Measurements from ENCODE around the gene NKTR. TPM values are rescaled to one million over a fixed set of nuclear protein-coding genes. Genes with fewer than 3 reads are reported as not detected.

The NKTR gene
- total and polyA plus RNA-seq, 9 of the 15 experiments (the other 6 are each of a cell fraction or from before 2014, with no cell fraction given): 19.7 to 123 (median 92.6) TPM

GRCh38 chr3:42658091-42658770 lies 57.7 kb downstream of the NKTR start (continued):
- TF ChIP-seq ADNP (tag; IDR thresholded peaks at IDR 0.05) (no peak), GTF2B (IDR thresholded peaks at IDR 0.05; ENCODE audit: extremely low read depth, insufficient read length) (no peak)

- H3K9me3 ChIP-seq (replicated peaks; ENCODE audit: control insufficient read depth, insufficient read depth, low read depth, low read length): no peaks in the 10 kb centered on the region
- H3K4me3 ChIP-seq: no peak overlapping the region
- 0 out of 4 replicates have a peak overlapping the region, but pooled peaks of 1 of the 2 experiments have one; percentile 6 for H3K9ac ChIP-seq (ENCODE audit: insufficient read depth in 1 of 2, low read depth in 2 of 2, low read length in 2 of 2)
- FAIRE-seq (no peak), ATAC-seq (no peak), DNase-seq (ENCODE audit: extremely low read depth in 1 of 4, low spot score in 3 of 4) (no peak)
- no peaks in the 10 kb centered on the region for H3K9me1 ChIP-seq (ENCODE audit: control insufficient read depth, insufficient read depth, low read length)
- no peak overlapping the region for H2AFZ ChIP-seq (ENCODE audit: low read depth, low read length)
- 72% methylated on average over 16 of the region's 22 CpGs for WGBS (ENCODE audit: insufficient coverage, low coverage, missing lambda C conversion rate)
- intact Hi-C loops (cut with micrococcal nuclease): no loop called here
- H3K27ac ChIP-seq (ENCODE audit: extremely low read depth, low read depth, low read length): no peak overlapping the region
- no peaks in the 10 kb centered on the region for H3K27me3 ChIP-seq (ENCODE audit: control insufficient read depth in 2 of 2, insufficient read depth in 2 of 2, low read length in 2 of 2)
- TF ChIP-seq ZNF518B (CRISPR knock-in tag; IDR thresholded peaks at IDR 0.05) (no peak), CREB3L1 (IDR thresholded peaks at IDR 0.05; ENCODE audit: borderline replicate concordance, low read depth) (no peak), ZNF445 (CRISPR knock-in tag; IDR thresholded peaks at IDR 0.05; ENCODE audit: low read depth) (no peak), HBP1 (CRISPR knock-in tag; IDR thresholded peaks at IDR 0.05) (0 out of 2 replicates have a peak, but pooled peaks have one; percentile 29), MAX (CRISPR knock-in tag; IDR thresholded peaks at IDR 0.05) (0 out of 2 replicates have a peak, but pooled peaks have one; percentile 34), ZNF263 (CRISPR knock-in tag; IDR thresholded peaks at IDR 0.05; ENCODE audit: borderline replicate concordance) (peak; percentile 85)
- H4K20me1 ChIP-seq (replicated peaks; ENCODE audit: control insufficient read depth, insufficient read depth, low read length): peaks cover 6% of the 10 kb centered on the region; the same call in 1 of the 2 replicates
- H3K4me1 ChIP-seq (replicated peaks in 1 of 2; ENCODE audit: control insufficient read depth in 2 of 2, insufficient read depth in 2 of 2, low read length in 2 of 2): peaks cover 3 to 39% of the 10 kb centered on the region in 2 experiments; a peak in 4 of 5 replicates
- POLR2A ChIA-PET: interaction anchor here (0.6 to 1.9 kb wide), 2 partner anchors 11 to 572 kb away, joined by 3 to 4 read pairs; no protein-coding TSS in a partner anchor
- H3K4me2 ChIP-seq (ENCODE audit: insufficient read depth, low read length): no peak overlapping the region
- CTCF ChIA-PET (ENCODE audit: low intra/inter-chr PET ratio): no interaction called here
- peaks cover 5% of the 10 kb centered on the region; the same call in 1 of the 3 replicates for H3K36me3 ChIP-seq (ENCODE audit: control insufficient read depth, insufficient read depth, low read length)
- no peaks in the 10 kb centered on the region for H3K79me2 ChIP-seq (ENCODE audit: control insufficient read depth, insufficient read depth, low read length)
- in situ Hi-C loops (cut with MboI): no loop called here
- BruUV-seq (replicated peaks): no TSS peak
These were observed 58.4 kb downstream of the NKTR start for GRCh38 chr3:42658771-42659390.

All from K562 (cell line).